ENCODE results near the gene LIPI.

DNA sequence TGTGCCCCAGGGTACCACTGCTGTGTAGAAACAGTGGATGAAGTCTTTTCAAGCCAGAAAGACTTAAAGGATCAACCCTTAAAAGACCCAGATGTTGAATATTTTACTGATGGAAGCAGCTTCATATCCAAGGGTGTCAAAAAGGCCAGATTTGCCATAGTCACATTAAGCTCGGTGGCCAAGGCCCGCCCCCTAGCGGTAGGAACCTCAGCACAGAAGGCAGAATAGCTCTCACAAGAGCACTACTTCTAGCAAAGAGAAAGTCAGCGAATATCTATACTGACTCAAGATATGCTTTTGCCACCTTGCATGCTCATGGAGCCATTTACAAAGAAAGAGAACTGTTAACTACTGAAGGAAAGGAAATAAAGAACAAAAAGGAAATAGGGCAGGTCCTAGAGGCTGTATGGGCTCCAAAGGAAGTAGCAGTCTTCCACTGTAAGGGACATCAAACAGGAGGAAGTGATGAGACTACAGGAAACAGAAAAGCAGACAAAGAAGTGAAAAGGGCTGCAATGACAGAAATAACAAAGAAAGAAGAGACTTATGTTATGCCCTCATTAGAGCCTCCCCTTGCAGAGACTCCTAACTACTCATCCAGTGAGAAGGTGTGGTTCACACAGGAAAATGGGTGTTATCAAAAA is 90.5 kb downstream of the LIPI start:
- TF ChIP-seq EZH2 (IDR thresholded peaks at IDR 0.05) (no peak), POLR2AphosphoS5 (IDR thresholded peaks at IDR 0.05; ENCODE audit: borderline replicate concordance, low read depth, low read length) (no peak)
